Measurements from ENCODE around the gene NPW.
A peak's percentile ranks its signal among the peaks of the same experiment; 100 is the strongest.

Gene NPW

GRCh38 chr16:1979271-1980029, 40.1 kb upstream of the NPW start:
- Histone ChIP-seq H3K36me3 (ENCODE audit: control insufficient read depth, insufficient read depth, low read length) (peaks cover 37% of the 10 kb centered on the region), H3K27me3 (ENCODE audit: control insufficient read depth, insufficient read depth, low read length) (peaks cover 38% of the 10 kb centered on the region), H3K4me3 (ENCODE audit: low read depth, low read length) (peak overlapping the region; percentile 54), H3K9me3 (ENCODE audit: control insufficient read depth, insufficient read depth, low read length) (no peaks in the 10 kb centered on the region), H3K4me1 (ENCODE audit: control insufficient read depth, insufficient read depth, low read length) (peaks cover 4% of the 10 kb centered on the region), H3K9ac (ENCODE audit: low read depth, low read length) (peak overlapping the region; percentile 54)

DNA sequence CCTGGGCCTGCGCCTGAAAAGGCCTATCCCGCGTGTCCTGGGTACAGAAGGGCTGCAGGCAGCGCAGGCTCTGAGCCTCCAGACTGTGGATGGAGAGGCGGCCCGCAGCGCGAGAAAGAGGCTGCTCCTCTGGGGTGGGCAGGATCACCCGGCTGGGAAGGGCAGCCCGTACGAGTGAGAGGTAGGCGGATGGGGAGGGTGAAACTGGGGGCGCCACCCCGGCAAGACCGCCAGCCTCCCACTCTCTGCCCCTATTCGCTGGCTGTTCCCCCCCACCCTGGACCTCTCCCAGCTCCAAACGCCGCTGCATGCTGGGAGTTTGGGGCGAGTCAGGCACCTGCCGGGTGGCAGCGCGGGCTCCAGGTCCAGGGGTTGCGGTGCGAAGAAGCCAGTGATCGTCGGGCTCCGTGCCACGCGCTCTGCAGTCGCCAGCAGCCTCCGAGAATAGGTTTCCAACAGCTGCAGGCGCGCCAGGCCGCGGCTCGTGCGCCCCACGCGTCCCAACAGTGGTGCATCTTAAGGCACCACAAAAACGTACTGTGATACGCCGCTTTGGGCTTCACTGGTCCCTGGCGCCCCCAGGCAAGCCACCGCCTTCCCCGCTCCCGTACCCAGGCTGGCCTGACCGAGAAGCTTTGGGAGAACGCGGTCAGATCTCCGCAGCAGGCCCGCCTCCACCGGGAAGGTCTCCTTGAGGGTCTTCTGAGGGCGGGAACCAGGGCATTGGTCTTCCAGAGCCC, 39.4 kb upstream of the NPW start:
- H3K4me1 ChIP-seq (ENCODE audit: control insufficient read depth, insufficient read depth, low read length) = peaks cover 6% of the 10 kb centered on the region
- no peaks in the 10 kb centered on the region for H3K9me3 ChIP-seq (ENCODE audit: control insufficient read depth, insufficient read depth, low read length)
- H3K9ac ChIP-seq (ENCODE audit: low read depth, low read length) = peak overlapping the region; percentile 54
- H3K36me3 ChIP-seq (ENCODE audit: control insufficient read depth, insufficient read depth, low read length) = peaks cover 30% of the 10 kb centered on the region
- peak overlapping the region; percentile 54 for H3K4me3 ChIP-seq (ENCODE audit: low read depth, low read length)
- H3K27me3 ChIP-seq (ENCODE audit: control insufficient read depth, insufficient read depth, low read length) = peaks cover 38% of the 10 kb centered on the region

DNA sequence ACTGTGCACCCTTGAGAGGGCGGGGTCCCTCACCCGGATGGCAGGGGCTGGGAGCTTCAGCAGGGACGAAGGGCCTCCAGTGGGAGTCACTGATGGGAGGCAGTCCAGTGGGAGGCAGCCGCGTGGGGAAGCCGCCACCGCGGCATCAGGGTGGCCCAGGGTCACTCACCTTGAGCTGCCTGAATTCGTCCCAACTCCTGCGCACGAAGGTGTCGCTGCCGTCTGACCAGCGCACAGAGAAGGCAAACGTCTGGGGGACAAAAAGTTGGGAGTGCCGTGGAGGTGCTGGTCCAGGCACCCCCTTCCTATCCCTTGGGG, 38.9 kb upstream of the NPW start:
- no peaks in the 10 kb centered on the region for H3K9me3 ChIP-seq (ENCODE audit: control insufficient read depth, insufficient read depth, low read length)
- peak overlapping the region; percentile 54 for H3K4me3 ChIP-seq (ENCODE audit: low read depth, low read length)
- H3K27me3 ChIP-seq (ENCODE audit: control insufficient read depth, insufficient read depth, low read length) = peaks cover 38% of the 10 kb centered on the region
- H3K36me3 ChIP-seq (ENCODE audit: control insufficient read depth, insufficient read depth, low read length) = peaks cover 31% of the 10 kb centered on the region
- no peak overlapping the region for H3K9ac ChIP-seq (ENCODE audit: low read depth, low read length)
- H3K4me1 ChIP-seq (ENCODE audit: control insufficient read depth, insufficient read depth, low read length) = peaks cover 6% of the 10 kb centered on the region

DNA sequence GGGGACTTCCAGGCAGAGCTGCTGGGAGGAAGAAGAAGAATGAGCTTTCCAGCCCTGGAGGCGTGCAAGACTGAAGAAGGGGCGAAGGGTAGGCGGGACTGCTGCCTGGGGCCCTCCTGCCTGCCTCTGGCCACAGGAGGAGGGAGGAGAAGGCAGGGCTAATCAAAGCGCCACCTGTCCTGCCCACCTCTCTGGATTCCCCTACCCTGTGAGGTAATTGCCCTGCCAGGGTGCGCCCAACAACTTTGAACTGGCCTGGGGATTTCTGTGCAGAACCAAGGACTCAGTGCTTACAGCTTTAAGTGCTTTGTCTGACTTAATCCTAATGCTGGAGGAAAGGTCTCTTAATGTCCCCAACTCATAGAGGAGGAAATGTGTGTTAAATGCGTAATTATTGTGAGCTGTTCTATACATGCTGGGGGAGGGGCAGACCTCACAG, 38.2 kb upstream of the NPW start, which contains the start of gene NOXO1:
Gene NOXO1, minus strand, starts transcription at position 72 of the 439 bp plus-strand sequence. CDS start 290 bp downstream, outside the sequence.
- Histone ChIP-seq H3K9ac (ENCODE audit: low read depth, low read length) (no peak within 1 kb of the TSS), H3K27me3 (ENCODE audit: control insufficient read depth, insufficient read depth, low read length) (peaks cover 38% of the 10 kb centered on the region), H3K4me3 (ENCODE audit: low read depth, low read length) (peak within 1 kb of the TSS; percentile 54), H3K9me3 (ENCODE audit: control insufficient read depth, insufficient read depth, low read length) (no peaks in the 10 kb centered on the region), H3K4me1 (ENCODE audit: control insufficient read depth, insufficient read depth, low read length) (peaks cover 6% of the 10 kb centered on the region), H3K36me3 (ENCODE audit: control insufficient read depth, insufficient read depth, low read length) (peaks cover 30% of the 10 kb centered on the region)

DNA sequence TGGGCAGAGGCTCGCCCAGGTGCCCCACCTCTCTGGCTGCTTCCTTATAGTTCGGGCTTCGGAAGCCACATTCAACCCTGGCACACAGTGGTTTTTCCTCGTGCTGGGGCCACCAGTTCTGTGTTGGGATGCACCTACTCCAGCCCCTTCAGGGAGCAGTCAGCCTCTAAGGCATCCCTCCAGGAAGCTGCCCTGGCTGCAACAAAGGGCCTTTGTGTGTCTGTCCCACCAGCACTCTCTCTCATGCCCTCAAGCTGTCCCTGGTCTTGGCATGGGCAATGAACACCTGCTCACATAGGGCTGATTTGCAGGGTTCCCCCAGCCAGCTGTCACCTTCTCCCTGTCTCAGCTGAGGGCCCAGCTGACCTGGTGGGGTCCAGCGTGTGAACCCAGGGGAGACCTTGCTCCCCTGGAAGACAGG, 37.6 kb upstream of the NPW start:
- peaks cover 38% of the 10 kb centered on the region for H3K27me3 ChIP-seq (ENCODE audit: control insufficient read depth, insufficient read depth, low read length)
- H3K9me3 ChIP-seq (ENCODE audit: control insufficient read depth, insufficient read depth, low read length) = no peaks in the 10 kb centered on the region
- no peak overlapping the region for H3K9ac ChIP-seq (ENCODE audit: low read depth, low read length)
- peaks cover 27% of the 10 kb centered on the region for H3K36me3 ChIP-seq (ENCODE audit: control insufficient read depth, insufficient read depth, low read length)
- H3K4me1 ChIP-seq (ENCODE audit: control insufficient read depth, insufficient read depth, low read length) = peaks cover 6% of the 10 kb centered on the region
- H3K4me3 ChIP-seq (ENCODE audit: low read depth, low read length) = no peak overlapping the region

DNA sequence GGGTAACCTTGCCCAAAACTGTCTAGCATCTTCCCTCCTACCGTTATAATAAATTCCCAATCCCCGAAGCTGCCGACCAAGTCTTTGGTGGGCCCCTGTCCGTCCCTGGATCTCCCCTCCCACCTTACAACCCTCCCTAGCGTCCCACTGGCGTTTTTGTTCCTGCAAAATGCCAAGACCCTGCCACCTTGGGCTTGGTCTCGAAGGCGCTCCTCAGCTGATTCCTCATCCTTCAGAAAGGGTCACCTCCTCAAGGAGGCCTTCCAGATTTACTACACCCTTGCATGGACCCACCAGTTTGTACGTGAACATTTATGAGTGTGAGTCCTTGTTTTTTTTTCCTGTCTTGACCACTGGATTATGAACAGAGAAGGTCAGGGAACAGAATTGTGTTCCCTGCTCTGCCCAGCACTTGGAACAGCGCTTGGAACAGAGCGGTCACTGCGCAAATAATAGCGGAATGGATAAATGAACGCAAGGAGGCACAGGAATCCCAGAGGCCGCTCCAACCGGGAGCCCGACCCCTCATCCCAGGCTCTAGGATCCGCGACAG, 36.5 kb upstream of the NPW start:
- H3K4me1 ChIP-seq (ENCODE audit: control insufficient read depth, insufficient read depth, low read length) = peaks cover 6% of the 10 kb centered on the region
- H3K27me3 ChIP-seq (ENCODE audit: control insufficient read depth, insufficient read depth, low read length) = peaks cover 40% of the 10 kb centered on the region
- H3K9ac ChIP-seq (ENCODE audit: low read depth, low read length) = no peak overlapping the region
- H3K36me3 ChIP-seq (ENCODE audit: control insufficient read depth, insufficient read depth, low read length) = peaks cover 19% of the 10 kb centered on the region
- H3K9me3 ChIP-seq (ENCODE audit: control insufficient read depth, insufficient read depth, low read length) = no peaks in the 10 kb centered on the region
- H3K4me3 ChIP-seq (ENCODE audit: low read depth, low read length) = peak overlapping the region; percentile 66

GRCh38 chr16:1983544-1984346, 35.8 kb upstream of the NPW start, which contains the start of gene GFER:
TSS of gene GFER (plus strand) at chr16:1984193. CDS start at chr16:1984219, 26 bp downstream.
- Histone ChIP-seq H3K9ac (ENCODE audit: low read depth, low read length) (peak within 1 kb of the TSS; percentile 79), H3K36me3 (ENCODE audit: control insufficient read depth, insufficient read depth, low read length) (peaks cover 16% of the 10 kb centered on the region), H3K4me1 (ENCODE audit: control insufficient read depth, insufficient read depth, low read length) (peaks cover 6% of the 10 kb centered on the region), H3K27me3 (ENCODE audit: control insufficient read depth, insufficient read depth, low read length) (peaks cover 45% of the 10 kb centered on the region), H3K9me3 (ENCODE audit: control insufficient read depth, insufficient read depth, low read length) (no peaks in the 10 kb centered on the region), H3K4me3 (ENCODE audit: low read depth, low read length) (peak within 1 kb of the TSS; percentile 76)

- peaks cover 6% of the 10 kb centered on the region for H3K4me1 ChIP-seq (ENCODE audit: control insufficient read depth, insufficient read depth, low read length)
- peaks cover 16% of the 10 kb centered on the region for H3K36me3 ChIP-seq (ENCODE audit: control insufficient read depth, insufficient read depth, low read length)
- H3K4me3 ChIP-seq (ENCODE audit: low read depth, low read length) = peak overlapping the region; percentile 76
- H3K9ac ChIP-seq (ENCODE audit: low read depth, low read length) = peak overlapping the region; percentile 79
- peaks cover 52% of the 10 kb centered on the region for H3K27me3 ChIP-seq (ENCODE audit: control insufficient read depth, insufficient read depth, low read length)
- no peaks in the 10 kb centered on the region for H3K9me3 ChIP-seq (ENCODE audit: control insufficient read depth, insufficient read depth, low read length)
Measured at GRCh38 chr16:1984347-1985225, 35.0 kb upstream of the NPW start.

DNA sequence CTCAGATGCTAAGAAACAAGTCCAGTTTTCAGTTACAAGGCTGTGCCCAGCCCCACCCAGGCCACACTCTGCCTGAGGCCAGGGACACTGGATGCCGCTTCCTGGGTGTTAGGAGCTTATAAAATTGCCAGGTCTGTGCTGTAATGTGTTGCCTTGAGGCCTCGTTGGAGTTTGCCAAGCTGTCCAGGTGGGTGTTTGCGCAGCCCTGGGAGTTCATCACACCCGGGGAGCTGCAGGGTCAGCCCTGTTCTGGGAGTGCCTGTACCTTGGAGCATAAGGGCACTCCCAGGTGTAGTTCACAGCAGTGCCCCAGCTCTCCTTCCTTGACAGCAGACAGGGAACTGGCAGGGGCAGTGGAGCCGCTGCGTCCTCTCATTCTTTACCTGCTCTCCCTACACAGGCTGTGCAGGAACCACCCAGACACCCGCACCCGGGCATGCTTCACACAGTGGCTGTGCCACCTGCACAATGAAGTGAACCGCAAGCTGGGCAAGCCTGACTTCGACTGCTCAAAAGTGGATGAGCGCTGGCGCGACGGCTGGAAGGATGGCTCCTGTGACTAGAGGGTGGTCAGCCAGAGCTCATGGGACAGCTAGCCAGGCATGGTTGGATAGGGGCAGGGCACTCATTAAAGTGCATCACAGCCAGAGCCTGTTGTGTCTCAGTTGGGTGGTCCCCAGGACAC, 34.0 kb upstream of the NPW start:
- H3K27me3 ChIP-seq (ENCODE audit: control insufficient read depth, insufficient read depth, low read length) = peaks cover 42% of the 10 kb centered on the region
- H3K36me3 ChIP-seq (ENCODE audit: control insufficient read depth, insufficient read depth, low read length) = peaks cover 16% of the 10 kb centered on the region
- no peak overlapping the region for H3K9ac ChIP-seq (ENCODE audit: low read depth, low read length)
- H3K4me3 ChIP-seq (ENCODE audit: low read depth, low read length) = peak overlapping the region; percentile 76
- peaks cover 6% of the 10 kb centered on the region for H3K4me1 ChIP-seq (ENCODE audit: control insufficient read depth, insufficient read depth, low read length)
- H3K9me3 ChIP-seq (ENCODE audit: control insufficient read depth, insufficient read depth, low read length) = no peaks in the 10 kb centered on the region

GRCh38 chr16:1987198-1987597, 32.4 kb upstream of the NPW start:
- H3K4me3 ChIP-seq (ENCODE audit: low read depth, low read length) = no peak overlapping the region
- peaks cover 6% of the 10 kb centered on the region for H3K4me1 ChIP-seq (ENCODE audit: control insufficient read depth, insufficient read depth, low read length)
- H3K27me3 ChIP-seq (ENCODE audit: control insufficient read depth, insufficient read depth, low read length) = peaks cover 35% of the 10 kb centered on the region
- no peak overlapping the region for H3K9ac ChIP-seq (ENCODE audit: low read depth, low read length)
- H3K9me3 ChIP-seq (ENCODE audit: control insufficient read depth, insufficient read depth, low read length) = no peaks in the 10 kb centered on the region
- peaks cover 16% of the 10 kb centered on the region for H3K36me3 ChIP-seq (ENCODE audit: control insufficient read depth, insufficient read depth, low read length)
